GM19372 (cell line): ENCODE data around the gene AGTRAP.

Experiments
- ATAC-seq: cut with Tn5 transposase; IDR thresholded peaks from one replicate; pipeline ENCODE4 v1.9.1; 2021; ENCODE audit warnings: mild to moderate bottlenecking, low read depth, moderate library complexity; ENCODE audit not compliant: unreplicated experiment

AGTRAP gene

DNA sequence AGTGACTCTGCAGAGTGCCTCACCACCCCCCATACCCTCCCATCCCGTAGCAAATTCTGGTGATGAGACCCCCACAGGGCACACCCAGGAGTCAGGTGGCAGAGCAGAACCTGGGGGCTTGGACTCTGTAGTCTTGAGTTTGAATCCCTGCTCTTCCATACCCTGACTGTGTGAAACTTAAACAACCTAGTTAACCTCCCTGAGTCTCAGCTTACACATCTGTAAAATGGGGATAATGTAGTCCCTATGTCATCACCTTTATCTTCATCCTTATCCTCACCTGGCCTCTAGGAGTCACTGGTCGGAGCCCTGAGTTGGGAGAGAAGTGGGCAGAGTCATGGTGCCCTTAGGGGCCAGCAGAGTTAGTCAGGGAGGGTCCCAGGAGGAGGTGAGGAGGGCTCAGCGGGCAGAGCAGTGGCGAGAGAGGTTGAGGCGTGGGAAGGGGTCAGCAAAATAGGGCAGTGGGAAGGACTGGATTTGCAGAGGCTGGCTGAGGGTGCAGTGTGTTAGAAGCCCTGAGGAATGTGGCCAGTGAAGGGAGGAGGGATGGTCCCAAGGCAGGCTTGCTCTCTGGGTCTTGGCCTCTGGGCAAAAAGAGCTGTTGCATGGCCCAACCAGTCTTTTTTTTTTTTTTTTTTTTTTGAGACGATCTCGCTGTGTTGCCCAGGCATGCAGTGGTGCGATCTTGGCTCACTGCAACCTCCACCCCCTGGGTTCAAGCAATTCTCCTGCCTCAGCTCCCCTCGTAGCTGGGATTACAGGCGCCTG lies 44.6 kb downstream of the AGTRAP start:
- ATAC-seq = no peak

DNA sequence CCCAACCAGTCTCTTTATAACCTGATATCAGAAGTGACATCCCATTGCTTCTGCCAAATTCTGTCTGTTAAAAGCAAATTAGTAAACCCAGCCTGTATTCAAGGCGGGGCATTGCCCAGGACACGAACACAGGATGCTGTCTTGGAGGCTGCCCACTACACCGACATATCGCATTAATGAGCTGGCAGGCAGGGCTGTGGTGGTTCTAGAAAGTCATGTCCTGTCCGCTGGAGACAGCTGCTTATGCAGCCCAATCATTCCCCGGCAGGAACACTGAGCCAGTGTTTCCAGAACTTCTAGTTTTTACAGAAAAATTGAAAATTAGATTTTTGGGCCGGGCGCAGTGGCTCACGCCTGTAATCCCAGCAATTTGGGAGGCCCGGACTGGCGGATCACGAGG lies 45.4 kb downstream of the AGTRAP start:
- no peak for ATAC-seq

DNA sequence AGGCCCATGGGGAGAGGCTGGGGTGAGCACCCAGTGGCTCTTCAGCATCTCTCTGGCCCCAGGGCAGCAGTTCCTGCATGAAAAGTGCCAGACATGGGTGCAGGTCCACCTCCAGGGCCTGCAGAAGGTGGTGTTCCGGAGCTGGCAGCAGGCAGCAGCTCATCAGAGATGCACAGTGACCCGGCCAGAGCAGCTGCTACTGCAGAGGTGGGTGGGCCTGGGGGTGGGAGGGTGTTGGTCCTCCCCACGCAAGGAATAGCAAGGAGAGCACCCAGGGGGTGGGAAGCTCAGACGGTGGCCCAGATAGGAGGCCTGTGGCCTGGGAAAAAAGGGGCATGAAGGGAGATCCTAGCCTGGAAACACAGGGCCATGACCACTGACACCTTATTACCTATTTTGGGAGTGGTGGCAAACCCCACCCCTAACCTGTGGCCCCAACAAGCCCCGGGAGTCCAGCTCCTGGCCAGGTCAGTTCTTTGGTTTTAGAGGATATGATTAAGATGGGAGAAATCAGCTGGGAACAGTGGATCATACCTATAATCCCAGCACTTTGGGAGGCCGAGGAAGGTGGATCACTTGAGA lies 46.3 kb downstream of the AGTRAP start:
- ATAC-seq = no peak

DNA sequence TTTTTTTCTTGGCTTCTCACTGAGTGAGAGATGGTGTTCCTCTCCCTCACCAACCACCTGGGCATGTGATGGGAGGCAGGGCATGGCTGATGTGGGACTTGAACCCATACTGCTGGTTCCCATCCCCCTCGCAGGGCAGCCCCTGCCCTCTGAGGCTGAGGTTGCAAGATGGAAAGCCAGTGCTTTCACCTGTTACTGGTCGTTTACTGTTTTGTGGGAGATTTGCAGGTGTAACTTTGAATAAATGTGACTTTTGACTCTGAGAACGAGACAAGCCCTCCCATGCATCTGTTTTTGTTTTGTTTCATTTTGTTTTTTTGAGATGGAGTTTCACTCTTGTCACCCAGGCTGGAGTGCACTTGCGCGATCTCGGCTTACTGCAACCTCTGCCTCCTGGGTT lies 47.6 kb downstream of the AGTRAP start:
- no peak for ATAC-seq

DNA sequence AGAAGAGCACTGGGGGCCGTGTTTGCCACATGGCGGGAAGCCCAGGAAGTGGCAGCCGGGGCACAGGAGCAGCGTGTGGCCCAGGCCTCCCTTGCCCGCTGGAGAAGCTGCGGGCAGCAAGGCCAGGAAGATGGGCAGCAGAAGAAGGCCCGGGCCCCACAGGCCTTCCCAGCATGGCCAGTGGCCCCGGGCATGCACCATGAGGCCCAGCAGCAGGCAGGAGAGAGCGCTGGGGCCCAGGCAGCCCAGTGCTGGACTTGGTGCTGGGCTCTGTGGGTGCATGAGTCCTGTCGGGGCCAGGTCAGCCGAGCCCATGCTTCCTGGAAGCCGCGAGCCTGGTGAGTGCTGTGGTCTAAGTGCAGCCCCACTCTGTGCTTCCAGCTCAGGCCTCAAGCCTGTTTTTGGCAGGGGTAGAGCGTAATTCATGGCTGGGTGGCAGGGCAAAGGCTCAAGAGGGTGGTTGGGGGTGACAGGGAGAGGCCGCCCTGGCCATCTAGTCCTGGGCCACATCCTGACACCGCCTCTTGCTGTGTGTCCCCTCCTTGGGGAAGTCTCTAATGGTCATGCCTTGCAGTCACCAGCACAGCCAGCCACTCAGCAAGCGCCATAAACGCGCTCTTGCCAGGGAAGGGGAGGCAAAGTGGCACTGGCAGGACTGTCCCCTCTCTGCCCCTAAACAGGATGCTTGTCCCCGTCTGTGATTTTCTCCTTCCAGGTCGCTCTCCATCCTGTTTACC lies 48.5 kb downstream of the AGTRAP start:
- no peak for ATAC-seq

DNA sequence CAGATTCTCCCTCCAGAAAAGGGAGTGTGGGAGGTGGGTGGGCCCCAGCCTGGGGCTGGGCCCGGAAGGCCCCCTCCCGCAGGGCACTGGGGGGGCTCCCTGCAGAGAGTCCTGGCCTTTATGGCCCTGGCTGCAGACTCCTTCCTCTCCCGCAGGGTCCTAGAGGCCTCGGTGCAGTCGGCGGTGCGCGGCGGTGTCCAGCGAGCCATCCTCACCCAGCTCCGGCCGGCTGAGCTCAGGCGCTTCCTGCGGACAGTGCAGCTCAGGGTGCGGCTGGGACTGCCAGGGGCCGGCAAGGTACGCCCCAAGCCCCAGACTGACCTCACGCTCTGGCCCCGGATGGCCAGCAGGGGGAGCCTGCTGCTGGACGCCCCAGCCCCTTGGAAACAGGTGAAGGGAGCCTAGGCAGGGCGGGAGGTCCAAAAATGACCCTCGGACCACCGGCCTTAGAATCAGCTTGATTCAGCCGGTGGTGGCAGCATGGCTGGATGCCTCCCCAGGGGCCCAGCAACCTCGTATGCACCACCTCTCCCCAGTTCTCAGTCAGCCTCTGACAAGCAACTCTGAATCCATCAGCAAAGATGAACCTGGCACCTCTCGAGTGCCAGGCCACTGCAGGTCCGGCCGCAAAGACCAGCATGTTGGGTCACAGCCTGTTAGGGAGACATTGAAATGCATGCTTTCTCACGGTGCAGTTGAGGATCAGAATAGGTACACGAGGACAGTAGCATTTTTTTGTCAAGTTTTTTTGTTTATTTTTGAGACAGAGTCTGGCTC lies 49.2 kb downstream of the AGTRAP start:
- peak; percentile 68 for ATAC-seq

DNA sequence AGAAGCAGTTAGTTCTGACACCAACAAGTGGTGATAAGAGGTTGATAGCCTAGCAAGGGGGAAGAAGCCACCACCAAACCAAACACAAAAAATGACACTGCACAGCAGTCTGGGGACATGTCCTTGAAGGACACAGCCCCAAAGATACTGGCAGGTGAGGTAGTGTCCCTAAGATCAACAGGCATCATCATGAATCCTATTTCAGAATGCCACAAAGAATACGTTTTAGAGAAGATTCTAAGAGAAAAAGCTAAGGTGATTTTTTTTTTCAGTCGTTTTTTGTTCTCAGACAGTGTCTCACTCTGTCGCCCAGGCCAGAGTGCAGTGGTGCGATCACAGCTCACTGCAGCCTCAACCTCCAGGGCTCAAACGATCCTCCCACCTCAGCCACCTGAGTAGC lies 50.2 kb downstream of the AGTRAP start:
- no peak for ATAC-seq

DNA sequence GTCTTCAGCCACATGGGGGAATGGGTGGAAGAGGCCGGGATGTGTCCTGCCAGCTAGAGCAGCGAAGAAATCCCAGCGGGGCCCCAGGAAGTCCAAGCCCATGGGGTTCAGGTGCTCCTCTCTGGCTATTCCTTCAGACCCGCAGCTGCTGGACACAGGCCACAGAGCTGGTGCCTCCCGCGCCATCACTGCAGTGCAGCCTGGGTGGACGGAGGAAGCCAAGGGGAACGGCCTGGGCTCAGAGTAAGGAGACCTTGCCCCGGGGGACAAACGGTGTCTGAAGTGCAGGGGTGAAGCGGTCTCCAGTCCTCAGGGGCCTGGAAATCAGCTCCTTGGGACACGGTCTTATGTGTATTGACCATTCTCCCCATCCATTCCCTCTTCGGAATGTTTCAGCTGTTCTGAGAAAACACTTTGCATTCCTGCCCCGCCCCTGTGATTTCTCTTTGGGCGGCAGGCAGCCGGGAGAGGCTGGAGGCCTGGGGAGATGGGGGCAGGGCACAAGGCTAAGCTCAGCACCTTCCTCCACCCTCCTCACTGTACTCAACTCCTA lies 51.4 kb downstream of the AGTRAP start:
- no peak for ATAC-seq

DNA sequence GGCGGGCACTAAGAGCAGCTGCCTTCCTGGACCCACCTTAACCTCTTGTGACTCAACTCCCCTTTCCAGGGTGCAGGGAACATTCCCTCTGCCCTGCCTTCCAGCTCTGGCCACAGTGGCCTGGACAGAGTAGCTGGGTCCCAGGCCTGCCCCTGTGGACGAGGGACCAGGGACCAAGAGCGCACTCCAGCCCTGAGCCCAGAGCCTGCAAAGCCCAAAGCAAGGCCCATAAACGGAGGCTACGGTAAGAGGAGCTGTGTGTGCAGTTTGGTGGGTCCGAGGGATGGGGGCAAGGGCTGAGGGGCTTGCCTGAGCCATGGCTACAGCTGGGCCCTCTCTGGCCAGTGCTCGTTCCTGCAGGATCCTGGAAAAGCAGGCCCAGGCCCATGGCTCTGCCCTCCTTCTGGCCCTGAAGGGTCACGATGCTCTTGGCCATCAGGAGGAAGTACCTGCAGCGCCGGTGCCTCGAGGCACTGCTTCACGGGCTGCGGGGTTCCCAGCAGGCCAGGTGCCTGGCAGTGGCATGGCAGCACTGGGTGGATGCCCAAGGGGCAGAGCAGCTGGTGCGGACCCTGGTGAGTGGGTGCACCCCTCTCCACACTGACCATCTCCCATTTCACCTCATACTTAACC lies 52.0 kb downstream of the AGTRAP start:
- ATAC-seq = no peak

DNA sequence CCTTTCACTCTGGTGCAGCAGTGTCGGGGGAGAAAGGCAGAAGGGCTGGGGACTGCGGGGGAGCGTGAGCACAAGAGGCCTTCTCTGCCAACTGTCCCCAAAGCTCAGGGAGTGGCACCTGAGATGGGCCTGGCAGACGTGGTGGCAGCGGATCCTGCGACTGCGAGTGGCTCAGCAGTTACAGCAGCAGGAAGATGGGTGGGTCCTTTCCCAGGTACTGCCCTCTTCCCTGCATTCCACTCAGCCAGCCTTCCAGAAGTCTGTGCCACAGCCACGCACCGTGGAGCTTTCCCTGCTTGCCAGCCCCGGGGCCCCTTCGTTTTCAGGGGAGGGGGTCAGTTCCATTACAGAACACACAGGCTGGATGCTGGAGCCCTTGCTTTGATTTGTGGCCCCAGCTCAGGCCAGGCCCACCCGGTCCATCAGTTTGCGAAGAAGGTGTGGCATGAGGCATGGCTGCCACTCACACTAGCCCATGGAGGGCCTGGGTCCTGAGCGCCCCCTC lies 52.7 kb downstream of the AGTRAP start:
- no peak for ATAC-seq

DNA sequence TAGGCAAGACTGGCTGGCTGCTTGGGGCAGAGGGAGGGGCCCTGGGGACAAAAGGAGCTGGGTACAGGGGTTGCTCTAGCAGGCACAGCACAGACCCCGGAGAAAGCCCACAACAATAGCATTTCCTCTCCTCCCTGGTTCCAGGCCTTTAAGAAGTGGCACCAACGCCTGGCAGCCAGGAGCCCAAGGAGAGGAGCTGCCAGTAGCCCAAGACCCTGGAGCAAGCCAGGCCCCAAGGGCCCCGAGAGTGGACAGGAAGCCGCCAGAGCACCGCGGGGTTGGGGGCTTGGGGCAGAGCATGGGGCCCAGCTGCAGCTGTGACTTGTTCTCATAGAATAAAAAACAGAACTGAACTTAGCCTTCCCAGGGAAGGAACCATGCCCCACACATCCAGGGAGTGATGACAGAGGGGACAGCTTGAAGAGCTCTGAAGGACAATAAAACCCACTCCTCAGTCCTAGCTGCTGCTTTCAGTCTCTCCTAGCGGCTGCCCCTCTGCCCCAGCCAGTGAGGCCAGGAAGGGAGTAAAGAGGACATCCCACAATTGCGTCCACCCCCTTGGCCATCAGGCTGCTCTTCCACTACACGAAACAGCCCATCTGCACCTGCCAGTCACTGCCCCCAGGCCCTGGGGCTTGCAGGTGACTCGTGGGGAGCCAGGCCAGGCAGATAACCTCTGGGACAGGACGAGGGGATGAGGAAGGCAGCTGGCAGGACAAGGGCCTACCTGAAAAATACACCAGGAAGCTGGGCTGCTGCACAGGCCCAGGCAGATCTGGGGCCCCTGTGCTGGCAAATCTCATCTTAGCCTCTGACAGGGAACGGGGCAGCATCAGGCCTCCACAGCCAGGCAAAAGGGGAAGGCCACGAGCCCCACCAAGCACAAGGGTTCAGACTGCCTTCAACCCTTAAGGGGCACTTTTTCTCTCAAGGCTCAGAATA lies 53.5 kb downstream of the AGTRAP start:
- ATAC-seq = no peak

DNA sequence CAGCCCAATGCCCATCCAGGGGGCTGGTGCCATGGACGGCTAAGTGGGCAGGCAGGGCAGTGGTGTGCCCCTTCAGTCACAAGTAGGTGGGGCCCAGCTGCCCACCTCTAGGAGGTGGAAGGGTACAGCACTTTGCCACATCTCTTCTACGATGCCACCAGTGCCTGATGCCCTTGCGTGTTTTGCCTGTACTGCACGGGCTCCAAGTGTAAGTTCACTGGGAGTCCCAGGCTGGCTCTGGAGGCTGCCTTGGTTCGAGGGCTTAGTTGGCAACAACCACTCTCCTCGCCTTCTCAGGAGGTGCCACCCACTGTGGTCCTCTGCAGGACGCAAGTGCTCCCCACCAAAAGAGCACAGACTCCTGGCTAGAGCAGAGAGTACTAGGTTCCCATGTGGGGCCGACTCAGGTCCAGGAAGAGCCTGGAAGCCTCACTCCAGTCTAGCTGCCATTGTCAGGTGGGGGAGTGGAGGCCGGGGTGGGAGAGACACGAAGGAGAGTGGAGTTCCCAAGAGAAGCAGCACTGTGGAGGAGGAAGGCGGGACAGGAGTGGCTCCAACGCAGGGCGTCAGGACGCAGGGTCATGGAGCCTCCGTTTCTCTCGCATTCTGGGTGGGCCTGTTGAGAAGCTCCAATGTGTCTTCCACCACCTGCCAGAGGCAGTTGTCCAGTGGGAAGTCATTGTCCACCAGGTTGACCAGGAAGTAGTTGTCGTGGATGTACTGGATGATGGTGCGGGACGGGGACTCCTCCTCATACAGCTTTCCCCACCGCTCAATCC lies 54.4 kb downstream of the AGTRAP start:
- ATAC-seq = no peak

DNA sequence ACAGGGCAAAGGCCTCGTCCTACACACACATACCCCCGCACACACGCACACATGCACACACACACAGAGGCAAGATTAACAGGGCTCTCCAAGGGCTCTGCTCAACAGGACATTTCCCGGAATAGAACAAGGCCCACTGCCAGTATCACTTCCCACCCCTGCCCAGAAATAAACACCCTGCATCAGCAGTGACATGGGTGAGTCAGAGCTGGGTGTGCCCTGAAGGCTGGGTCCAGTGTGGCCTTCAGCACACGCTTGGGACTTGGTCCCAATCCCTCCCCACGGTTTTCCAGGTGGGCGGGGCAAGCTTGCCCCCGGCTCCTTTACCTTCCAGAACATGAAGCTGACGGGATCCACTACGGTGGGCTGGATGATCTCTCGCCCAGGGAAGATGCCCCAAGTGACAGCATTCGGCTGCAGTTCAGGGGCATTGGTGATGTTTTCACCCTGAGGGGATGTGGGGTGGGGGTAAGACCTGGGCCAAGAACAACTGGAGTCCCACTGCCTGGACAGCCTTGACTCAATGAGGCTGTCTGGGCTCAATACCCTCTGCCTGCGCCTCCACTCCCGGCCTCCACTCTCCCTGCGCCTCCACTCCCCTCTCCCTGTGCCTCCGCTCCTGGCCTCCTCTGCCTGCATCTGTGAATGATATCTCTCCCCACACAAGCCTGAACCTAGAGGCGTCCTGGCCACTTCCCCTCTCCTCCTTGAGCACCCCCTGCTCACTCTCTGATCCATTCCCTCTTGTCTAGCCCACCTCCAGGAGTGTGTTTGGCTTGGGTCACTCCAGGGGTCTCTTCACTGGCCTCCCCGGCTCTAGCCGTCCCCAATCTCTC lies 55.2 kb downstream of the AGTRAP start:
- no peak for ATAC-seq

DNA sequence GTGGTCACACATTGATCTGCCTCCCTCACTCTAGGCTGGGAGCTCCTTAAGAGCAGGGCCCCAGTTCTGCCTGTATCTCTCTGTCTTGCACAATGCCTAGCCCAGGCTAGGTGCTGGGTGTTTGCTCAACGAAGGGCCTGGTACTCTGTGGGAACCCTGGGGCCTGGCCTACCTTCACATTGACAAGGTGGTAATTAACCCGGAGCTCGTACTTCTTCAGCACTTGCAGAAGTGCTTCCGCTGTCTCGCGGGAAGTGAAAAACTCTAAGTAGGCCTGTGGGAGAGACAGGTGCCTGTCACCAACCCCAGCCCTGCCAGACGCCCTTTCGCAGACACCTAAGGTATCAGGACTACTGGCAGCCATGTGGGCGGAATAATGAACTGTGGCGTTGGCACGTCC lies 56.2 kb downstream of the AGTRAP start:
- no peak for ATAC-seq

DNA sequence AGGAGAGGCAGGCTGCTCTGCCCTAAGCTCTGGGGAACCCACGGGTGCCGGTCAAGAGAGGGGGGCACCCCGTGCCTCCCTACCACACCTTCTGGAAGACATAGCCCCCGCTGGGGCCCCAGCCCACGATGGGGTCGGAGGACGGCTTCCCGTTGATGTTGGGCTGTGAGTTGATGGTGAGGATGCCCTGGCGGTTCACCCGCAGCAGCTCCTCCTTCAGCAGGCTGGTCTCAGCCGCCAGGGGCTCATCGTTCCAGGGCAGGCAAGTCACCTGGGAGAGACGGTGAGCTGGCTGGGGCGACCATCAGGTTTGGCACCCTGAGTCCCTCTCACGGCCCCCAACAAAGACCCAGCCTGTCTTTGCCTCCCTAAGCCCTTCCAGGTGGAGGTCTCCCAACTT lies 57.9 kb downstream of the AGTRAP start:
- ATAC-seq = no peak

DNA sequence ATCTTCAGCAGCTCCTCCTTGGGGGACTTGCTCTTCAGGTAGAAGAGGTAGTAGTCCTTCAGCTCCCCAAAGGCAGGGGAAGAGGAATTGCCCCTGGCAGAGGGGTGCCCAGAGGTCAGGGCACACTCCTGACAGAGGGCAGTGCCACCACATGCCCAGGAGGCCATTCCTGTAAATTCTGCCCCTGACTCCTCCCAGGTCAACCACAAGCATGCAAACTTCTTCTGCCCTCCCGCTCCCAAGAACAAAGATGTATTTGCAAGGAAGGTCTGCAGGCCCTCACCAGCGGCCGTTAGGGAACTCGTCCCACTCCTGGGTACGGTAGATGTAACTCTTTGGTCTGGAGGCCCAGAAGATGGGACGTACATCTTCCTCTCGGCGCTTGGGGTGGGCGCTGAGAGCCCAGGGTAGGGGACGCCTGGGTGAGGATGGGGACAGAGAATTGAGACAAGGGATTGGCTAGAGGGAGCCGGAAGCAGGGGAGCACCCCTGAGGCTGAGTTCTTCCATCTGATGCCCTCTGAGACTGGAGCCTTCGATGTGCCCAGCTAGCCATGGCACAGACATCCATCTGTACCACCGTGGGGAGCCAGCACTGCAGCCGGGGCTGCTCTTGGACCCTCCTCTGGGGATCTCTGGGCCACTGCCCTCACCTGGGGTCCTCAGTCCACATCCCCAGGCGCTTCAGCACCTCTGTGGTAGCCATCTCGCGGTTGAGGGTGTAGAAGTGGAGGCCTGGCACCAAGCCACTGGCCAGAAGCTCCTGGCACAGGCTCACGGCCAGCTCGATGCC lies 58.7 kb downstream of the AGTRAP start:
- no peak for ATAC-seq
